GM20000 (cell line): ENCODE results near the gene NCAPG.
A peak's percentile ranks its signal among the peaks of the same experiment; 100 is the strongest.
"Not testable (repeated sequence)": the region's sequence is repeated elsewhere in the genome, so short reads cannot be mapped to it uniquely, and the experiment has no call there.

Experiments
- DNase-seq: peaks from one replicate; pipeline ENCODE4 v3.0.0; 2012; ENCODE audit warnings: low spot score
- CTCF ChIP-seq: IDR thresholded peaks from 2 replicates; pipeline ENCODE4 v1.5.1; 2012; ENCODE audit warnings: mild to moderate bottlenecking, control low read depth; ENCODE audit errors: extremely low read depth, missing control alignments

NCAPG gene

GRCh38 chr4:17816142-17816541 is 5.4 kb downstream of the NCAPG start:
- no peak for TF ChIP-seq CTCF

GRCh38 chr4:17817027-17817426 is 6.2 kb downstream of the NCAPG start:
- TF ChIP-seq CTCF = peak; percentile 37
- DNase-seq = peak; percentile 33

More at GRCh38 chr4:17816142-17816541, 5.4 kb downstream of the NCAPG start:
- DNase-seq = no peak

DNA sequence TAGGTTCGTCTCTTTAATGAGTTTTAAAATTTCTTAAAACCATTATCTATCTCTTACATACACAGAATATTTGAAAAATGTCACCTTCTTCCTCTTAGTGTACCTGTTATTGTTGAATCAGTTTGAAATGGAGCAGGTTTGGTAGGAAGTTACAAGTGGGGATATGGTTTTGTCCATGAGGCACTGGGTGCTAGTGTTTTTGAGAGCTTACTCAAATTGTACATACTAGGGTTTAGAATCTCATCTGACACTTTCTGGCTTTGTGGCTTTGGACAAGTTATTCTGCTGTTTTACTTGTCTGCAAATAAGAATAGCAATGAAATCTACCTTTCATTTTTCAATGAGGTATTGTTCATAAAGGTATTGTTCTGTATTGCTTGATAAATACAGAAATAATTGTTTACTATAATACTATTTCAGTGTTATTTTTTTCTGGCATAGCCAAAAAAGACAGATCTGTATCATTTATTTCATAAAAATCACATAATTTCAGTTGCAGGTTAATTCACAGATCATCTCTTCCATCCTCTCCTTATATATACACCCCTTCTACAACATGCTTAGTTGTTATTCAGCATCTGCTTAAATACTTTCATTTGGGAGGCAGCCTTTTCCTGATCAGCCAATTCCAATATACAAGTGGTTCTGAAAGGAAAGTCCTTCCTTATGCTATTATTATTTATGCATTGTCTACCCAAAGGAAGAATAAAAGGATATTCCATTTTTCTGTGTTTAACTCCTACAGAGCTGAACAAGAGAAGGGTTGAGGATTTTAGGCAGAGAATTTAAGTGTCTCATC is 13.3 kb downstream of the NCAPG start:
- TF ChIP-seq CTCF = no peak
- DNase-seq = no peak

GRCh38 chr4:17846266-17846665 is 35.5 kb downstream of the NCAPG start:
- no peak for TF ChIP-seq CTCF
- no peak for DNase-seq

DNA sequence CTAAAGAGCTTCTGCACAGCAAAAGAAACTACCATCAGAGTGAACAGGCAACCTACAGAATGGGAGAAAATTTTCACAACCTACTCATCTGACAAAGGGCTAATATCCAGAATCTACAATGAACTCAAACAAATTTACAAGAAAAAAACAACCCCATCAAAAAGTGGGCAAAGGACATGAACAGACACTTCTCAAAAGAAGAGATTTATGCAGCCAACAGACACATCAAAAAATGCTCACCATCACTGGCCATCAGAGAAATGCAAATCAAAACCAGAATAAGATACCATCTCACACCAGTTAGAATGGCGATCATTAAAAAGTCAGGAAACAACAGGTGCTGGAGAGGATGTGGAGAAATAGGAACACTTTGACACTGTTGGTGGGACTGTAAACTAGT is 39.5 kb downstream of the NCAPG start:
- DNase-seq = not testable (repeated sequence)

GRCh38 chr4:17851959-17852358 is 41.2 kb downstream of the NCAPG start:
- no peak for TF ChIP-seq CTCF
- DNase-seq = no peak

- no peak for TF ChIP-seq CTCF
- DNase-seq = no peak
Measured at GRCh38 chr4:17854036-17854435, 43.3 kb downstream of the NCAPG start.
